GDM1 (cell line): ENCODE results near the gene HCAR2.
"Not testable (repeated sequence)": the region's sequence is repeated elsewhere in the genome, so short reads cannot be mapped to it uniquely, and the experiment has no call there.

Experiments used
- DNase-seq: peaks from one replicate; lab custom pipeline; 2025; lab: John Stamatoyannopoulos, UW

HCAR2 gene

GRCh38 chr12:122702890-122703611, at the start of gene HCAR2:
HCAR2 (minus strand) TSS chr12:122703357; CDS start chr12:122703283, 74 bp downstream.
- DNase-seq, result not testable (repeated sequence)

GRCh38 chr12:122752464-122753318, 49.5 kb upstream of the HCAR2 start, which contains the start of gene DENR:
DENR (plus strand) TSS chr12:122752824; CDS start chr12:122753702, 878 bp downstream.
- DNase-seq, result peak; percentile 95

- DNase-seq, result not testable (repeated sequence)
Measured at GRCh38 chr12:122750781-122751515, 47.8 kb upstream of the HCAR2 start.

DNA sequence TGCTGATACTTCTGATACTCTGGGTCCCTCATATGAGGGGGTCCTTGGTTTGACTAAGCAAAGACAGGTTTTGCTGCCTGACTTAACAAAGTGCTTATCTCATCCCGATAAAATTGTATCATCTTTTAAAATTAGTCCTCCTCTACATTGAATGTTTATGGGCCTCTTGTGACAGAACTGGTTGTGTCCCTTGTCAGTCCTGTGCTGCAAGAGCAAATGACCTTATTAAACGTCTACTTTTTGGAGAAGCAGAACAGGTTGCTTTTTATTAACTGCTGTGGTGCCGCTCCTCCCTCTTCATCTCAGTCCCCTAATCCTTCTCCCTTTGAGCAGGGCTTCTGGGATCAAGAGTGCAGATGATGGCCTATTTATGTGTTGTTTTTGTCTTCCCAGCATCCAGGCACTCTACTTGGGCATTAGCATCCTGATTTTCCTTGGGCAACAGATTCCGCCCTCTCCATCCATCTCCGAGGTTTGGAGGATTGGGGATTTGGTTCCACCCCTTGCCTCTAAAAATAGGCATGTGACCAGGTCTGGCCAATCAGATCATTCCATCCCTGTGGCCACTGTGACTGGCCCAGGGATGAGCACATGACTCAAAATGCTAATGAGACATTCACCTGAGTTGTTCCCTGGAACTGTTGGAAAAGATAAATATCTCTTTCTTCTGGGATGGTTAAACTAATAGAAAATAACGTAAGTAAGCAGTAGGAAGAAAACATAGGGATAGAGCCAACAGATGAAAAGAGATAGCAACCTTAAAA, 46.6 kb upstream of the HCAR2 start:
- no peak for DNase-seq

DNA sequence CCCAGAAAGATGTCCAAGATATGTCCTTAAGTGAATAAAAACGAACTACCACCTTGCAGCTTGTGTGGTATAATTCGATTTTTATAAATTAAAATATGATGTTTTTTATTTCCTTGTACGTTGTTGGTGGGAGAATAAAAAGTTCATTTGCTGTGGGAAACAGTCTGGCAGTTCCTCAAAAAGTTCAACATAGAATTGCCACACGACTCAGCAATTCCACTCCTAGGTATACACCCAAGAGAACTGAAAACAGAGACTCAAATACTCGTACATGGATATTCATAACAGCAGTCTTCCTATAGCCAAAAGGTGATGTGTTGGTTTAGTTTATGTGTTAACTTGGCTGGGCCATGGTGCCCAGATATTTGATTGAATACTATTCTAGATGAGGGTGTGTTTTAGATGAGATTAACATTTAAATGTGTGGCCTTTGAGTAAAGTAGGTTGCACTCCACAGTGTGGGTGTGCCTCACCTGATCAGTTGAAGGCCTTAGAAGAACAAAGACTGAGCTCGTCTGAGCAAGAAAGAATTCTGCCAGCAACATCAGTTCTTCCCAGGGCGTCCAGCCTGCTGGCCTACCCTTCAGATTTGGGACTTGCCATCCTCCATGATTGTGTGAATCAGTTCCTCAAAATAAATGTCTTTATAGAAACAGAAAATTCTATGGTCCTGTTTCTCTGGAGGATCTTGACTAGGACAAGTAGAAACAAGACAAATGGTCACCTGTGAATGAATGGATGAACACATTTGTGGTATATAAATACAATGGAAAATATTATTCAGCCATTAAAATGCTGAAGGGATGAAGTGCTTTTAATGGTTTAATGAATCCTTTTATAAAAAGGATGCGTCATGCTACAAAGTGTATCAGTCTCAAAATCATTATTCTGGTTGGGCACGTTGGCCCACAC, 44.3 kb upstream of the HCAR2 start:
- peak; percentile 18 for DNase-seq

DNA sequence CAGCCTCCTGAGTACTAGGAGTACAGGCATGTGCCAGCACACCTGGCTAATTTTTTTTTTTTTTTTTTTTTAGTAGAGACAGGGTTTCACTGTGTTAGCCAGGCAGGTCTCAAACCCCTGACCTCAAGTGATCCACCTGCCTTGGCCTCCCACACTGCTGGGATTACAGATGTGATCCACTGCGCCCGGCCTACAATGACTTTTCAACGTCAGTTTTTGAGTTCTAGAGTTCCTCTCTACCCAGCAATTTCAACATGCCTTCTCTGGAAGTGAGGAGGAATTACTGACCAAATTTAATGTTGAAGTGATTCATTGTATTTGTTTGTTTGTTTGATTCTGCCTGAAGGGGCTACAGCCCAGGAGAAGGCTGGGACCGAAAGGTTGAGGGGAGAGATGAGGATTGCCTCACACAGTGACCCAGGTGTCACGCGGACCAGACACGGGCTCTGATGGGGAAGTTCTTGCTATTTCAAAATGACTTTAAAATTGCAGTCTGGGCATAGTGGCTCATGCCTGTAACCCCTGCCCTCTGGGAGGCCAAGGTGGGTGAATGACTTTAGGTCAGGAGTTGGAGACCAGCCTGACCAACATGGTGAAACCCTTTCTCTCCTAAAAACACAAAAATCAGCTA, 40.9 kb upstream of the HCAR2 start:
- DNase-seq, result no peak

DNA sequence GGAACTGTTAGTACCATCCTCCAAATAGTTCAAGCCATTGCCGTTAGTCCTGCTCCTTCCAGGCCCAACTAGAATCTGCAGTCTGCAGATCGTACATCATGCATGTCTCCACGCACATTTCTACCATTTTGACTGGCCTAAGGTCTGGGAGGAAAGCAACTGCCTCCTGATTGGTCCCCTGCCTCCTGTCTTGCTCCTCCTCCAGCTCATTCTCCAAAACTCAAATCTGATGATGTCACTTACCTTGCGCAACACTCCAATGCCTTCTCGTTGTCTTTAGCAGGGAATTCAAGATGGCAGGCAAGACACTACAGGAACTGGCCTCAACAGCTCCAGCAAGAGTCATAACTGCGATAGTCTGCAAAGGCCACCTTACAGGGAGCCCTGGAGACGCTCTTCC, 37.2 kb upstream of the HCAR2 start:
- no peak for DNase-seq

DNA sequence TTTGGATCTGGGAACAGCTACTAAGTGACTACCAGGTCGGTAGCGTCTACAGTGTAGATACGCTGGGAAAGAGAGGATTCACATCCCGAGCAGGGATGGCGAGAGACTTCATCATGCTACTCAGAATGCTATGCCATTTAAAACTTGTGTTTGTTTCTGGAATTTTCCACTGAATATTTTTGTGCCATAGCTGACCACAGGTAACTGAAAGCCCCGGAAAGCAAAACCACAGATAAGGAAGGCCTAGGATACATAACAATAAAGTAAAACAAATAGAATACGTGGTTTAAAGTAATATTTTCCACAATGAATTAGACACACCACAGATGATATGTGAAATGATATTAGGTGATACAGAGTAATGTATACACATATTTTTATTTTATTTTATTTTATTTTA, 35.4 kb upstream of the HCAR2 start:
- DNase-seq, result no peak

DNA sequence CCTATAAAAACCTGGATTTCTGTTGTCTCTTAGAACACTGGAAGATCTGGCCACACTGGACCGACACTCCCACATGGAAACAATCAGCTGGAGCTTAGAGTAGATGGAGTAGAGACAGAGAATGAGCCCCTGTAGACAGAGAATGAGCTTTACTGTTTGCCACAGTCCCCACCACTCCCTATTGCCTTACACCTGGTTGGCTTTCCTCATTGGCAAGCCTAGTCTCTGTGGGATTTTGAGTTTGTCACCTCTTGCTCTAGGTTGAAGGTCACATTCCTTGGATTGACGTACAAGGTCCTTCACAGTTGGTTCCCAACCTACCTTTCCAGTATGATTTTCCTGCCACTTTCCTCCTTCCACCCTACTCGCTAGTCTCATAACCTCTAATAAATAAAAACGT, 29.5 kb upstream of the HCAR2 start:
- no peak for DNase-seq

DNA sequence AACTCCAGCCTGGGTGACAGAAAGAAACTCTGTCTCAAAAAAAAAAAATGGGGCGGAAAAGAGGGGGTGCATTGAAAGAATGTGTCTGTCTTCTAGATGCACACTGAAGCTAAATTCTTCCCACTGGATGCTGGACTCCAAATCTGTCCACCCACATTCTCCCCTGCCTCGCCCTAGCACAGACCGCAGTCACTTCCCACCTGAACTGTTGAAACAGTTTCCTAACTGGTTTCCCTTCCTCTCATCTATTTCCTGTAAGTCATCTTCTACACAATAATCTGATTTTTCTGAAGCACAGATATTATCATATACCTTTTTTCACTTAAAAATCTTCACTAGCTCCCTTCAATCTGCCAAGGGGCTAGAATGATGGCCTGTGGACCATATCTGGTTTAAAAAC, 29.0 kb upstream of the HCAR2 start:
- DNase-seq, result no peak

GRCh38 chr12:122730215-122731014, 27.3 kb upstream of the HCAR2 start, which contains the start of gene HCAR1:
HCAR1 (minus strand) TSS chr12:122730844; CDS start chr12:122730339, 505 bp downstream.
- DNase-seq, result no peak

GRCh38 chr12:122729583-122730214, 26.5 kb upstream of the HCAR2 start:
- DNase-seq, result no peak

DNA sequence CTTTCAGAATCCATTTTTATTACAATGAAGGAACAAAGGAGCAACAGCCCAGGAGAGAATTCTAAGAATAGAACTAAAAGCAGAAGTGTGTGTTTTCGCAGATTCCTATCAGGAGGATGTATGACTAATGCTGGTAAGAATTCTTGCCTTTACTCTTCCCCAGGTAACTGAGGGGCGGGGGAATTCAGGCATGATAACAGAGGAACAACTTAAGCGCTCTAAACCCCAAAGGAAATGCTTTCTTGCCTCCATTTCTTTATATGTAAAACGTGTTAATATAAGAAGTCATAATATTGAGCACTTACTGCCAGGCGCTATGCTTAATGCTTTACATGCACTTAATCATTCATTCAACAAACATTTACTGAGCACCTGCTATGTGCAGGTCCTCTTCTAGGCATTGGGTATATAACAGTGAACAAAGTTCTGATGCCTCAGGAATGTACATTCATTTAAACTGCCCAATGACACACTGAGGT, 23.0 kb upstream of the HCAR2 start:
- DNase-seq, result peak; percentile 23

DNA sequence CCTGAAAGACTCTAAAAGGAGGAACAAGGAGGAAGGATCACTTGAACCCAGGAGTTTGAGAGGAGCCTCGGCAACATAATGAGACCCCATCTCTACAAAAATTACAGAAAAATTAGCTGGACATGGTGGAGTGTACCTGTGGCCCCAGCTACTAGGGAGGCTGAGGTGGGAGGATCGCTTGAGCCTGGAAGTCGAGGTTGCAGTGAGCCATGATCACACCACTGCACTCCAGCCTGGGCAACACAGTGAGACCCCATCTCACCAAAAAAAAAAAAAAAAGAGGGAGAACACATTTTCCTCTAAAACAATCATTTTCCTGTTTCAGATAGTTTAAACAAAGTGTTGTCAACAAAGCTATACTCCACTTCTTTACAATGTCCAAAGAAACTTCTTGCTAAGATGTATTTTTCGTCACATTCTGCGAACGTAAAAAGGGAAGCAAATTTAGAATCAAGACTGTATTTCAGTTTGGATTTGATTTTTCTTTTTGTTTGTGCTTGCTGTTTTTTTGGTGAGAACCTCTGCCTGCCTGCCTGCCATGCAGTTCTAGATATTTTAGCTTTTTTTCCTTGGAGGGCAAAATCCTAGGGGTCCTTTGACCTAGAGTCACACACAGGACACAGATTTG, 22.4 kb upstream of the HCAR2 start:
- no peak for DNase-seq

GRCh38 chr12:122724641-122725243, 21.6 kb upstream of the HCAR2 start:
- DNase-seq, result no peak

DNA sequence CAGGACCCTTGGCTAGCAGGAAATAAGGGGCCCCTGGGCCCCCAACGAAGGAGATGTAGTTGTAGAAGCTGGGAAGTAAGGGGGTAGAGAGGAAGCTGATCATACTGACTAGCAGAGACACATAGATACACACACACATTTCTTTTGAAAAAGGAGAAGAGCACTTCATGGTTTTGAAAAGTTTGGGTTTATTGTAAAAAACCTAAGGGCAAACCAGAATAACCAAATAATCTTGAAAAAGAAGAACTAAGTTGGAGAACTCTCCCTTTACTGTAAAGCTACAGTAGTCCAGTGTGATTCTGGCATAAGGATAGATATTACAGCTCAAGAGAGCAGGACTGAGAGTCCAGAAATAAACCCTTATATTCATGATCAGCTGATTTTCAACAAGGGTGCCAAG, 19.2 kb upstream of the HCAR2 start:
- no peak for DNase-seq

- no peak for DNase-seq
Measured at GRCh38 chr12:122721057-122721545, 17.9 kb upstream of the HCAR2 start.
